IMR-90 (cell line): ENCODE results near the gene FAM124A. TPM values are rescaled to one million over a fixed set of nuclear protein-coding genes. Genes with fewer than 3 reads are reported as not detected.
"Not testable (repeated sequence)": the region's sequence is repeated elsewhere in the genome, so short reads cannot be mapped to it uniquely, and the experiment has no call there.

Source experiments
- ATAC-seq: fragments of 200-7000 bp; cut with Tn5 transposase; 2 replicates; pipeline ENCODE4 v1.9.1; 2020; ENCODE audit warnings: low read depth, mild to moderate bottlenecking, moderate library complexity
- BruUV-seq: library from RNA; stranded (reverse); fragments of 400-500 nt; replicated peaks from 2 replicates; lab custom pipeline; 2021; lab: Mats Ljungman, UMichigan
- CTCF ChIA-PET: fragments of 300-600 bp; formaldehyde crosslinking; extraction: SDS; loops from one replicate; lab custom pipeline; 2021; ENCODE audit warnings: antibody characterized with exemption; lab: Yijun Ruan, JAX
- POLR2A ChIA-PET: fragments of 300-600 bp; sonication (Branson Sonifier 250); formaldehyde crosslinking; loops from one replicate; lab custom pipeline; 2022; ENCODE audit warnings: antibody characterized with exemption; ENCODE audit not compliant: unreplicated experiment; lab: Charles Lee
- DNase-seq: peaks from one replicate; pipeline ENCODE4 v3.0.0; 2013
- H2AFZ ChIP-seq: replicated peaks from 2 replicates; pipeline ENCODE3; 2013; ENCODE audit warnings: low read length, mild to moderate bottlenecking; ENCODE audit not compliant: poor library complexity
- H2AK5ac ChIP-seq: 2 replicates; pipeline ENCODE4 v1.6.1; 2013; ENCODE audit warnings: low read depth, low read length, inconsistent platforms
- H2AK9ac ChIP-seq: replicated peaks from 2 replicates; pipeline ENCODE3; 2013; ENCODE audit warnings: mild to moderate bottlenecking, low read depth, low read length, moderate library complexity; ENCODE audit not compliant: poor library complexity
- H2BK120ac ChIP-seq: 2 replicates; pipeline ENCODE4 v1.6.1; 2013; ENCODE audit warnings: low read depth, low read length, inconsistent platforms
- H2BK15ac ChIP-seq: 3 replicates; pipeline ENCODE4 v1.6.1; 2013; ENCODE audit warnings: low read depth, low read length, inconsistent platforms
- H2BK20ac ChIP-seq: 2 replicates; pipeline ENCODE4 v1.6.1; 2013; ENCODE audit warnings: low read depth, mild to moderate bottlenecking, inconsistent platforms, low read length, moderate library complexity
- H2BK5ac ChIP-seq: 2 replicates; pipeline ENCODE4 v1.6.1; 2013; ENCODE audit warnings: mild to moderate bottlenecking, low read depth, low read length, inconsistent platforms; ENCODE audit not compliant: poor library complexity, severe bottlenecking
- H3K14ac ChIP-seq: replicated peaks from 2 replicates; pipeline ENCODE4 v1.6.1; 2013; ENCODE audit warnings: low read depth, low read length, inconsistent platforms
- H3K18ac ChIP-seq: 2 replicates; pipeline ENCODE4 v1.6.1; 2013; ENCODE audit warnings: low read depth, low read length, control low read depth
- H3K23ac ChIP-seq: 2 replicates; pipeline ENCODE4 v1.6.1; 2013; ENCODE audit warnings: low read depth, low read length, inconsistent platforms
- H3K27ac ChIP-seq: 2 replicates; pipeline ENCODE4 v1.5.1; 2013; ENCODE audit warnings: mild to moderate bottlenecking, control low read depth, low read length; ENCODE audit not compliant: insufficient read depth
- H3K27me3 ChIP-seq: 2 replicates; pipeline ENCODE4 v1.6.1; 2013; ENCODE audit warnings: low read length; ENCODE audit not compliant: control insufficient read depth, insufficient read depth
- H3K36me3 ChIP-seq: 2 replicates; pipeline ENCODE4 v1.6.1; 2013; ENCODE audit warnings: low read length, mixed read lengths; ENCODE audit not compliant: control insufficient read depth, insufficient read depth
- H3K4ac ChIP-seq: 2 replicates; pipeline ENCODE4 v1.6.1; 2013; ENCODE audit warnings: low read depth, low read length, inconsistent platforms
- H3K4me1 ChIP-seq: 2 replicates; pipeline ENCODE4 v1.6.1; 2013; ENCODE audit warnings: low read length, mixed read lengths; ENCODE audit not compliant: control insufficient read depth, insufficient read depth
- H3K4me2 ChIP-seq: 2 replicates; pipeline ENCODE4 v1.6.1; 2013; ENCODE audit warnings: low read depth, mild to moderate bottlenecking, control low read depth, low read length, moderate library complexity
- H3K4me3 ChIP-seq: 2 replicates; pipeline ENCODE4 v1.5.1; 2013; ENCODE audit warnings: low read depth, mild to moderate bottlenecking, control low read depth, low read length, moderate library complexity; ENCODE audit not compliant: insufficient read depth
- H3K56ac ChIP-seq: 2 replicates; pipeline ENCODE4 v1.6.1; 2013; ENCODE audit warnings: low read length, inconsistent platforms; ENCODE audit not compliant: insufficient read depth; ENCODE audit errors: extremely low read depth
- H3K79me1 ChIP-seq, 2 experiments: 2 replicates each; pipeline ENCODE4 v1.6.1; 2013; ENCODE audit warnings: low read length in 2 of 2, inconsistent platforms in 1 of 2, low read depth in 1 of 2
- H3K9ac ChIP-seq: 2 replicates; pipeline ENCODE4 v1.6.1; 2013; ENCODE audit warnings: low read depth, low read length, control low read depth
- H3K9me1 ChIP-seq: 2 replicates; pipeline ENCODE4 v1.6.1; 2013; ENCODE audit warnings: low read length, inconsistent platforms; ENCODE audit not compliant: insufficient read depth
- H3K9me3 ChIP-seq: 2 replicates; pipeline ENCODE4 v1.6.1; 2013; ENCODE audit warnings: low read length; ENCODE audit not compliant: control insufficient read depth, insufficient read depth
- H4K20me1 ChIP-seq: 2 replicates; pipeline ENCODE4 v1.6.1; 2013; ENCODE audit warnings: low read length, inconsistent platforms; ENCODE audit not compliant: insufficient read depth
- H4K5ac ChIP-seq: 2 replicates; pipeline ENCODE4 v1.6.1; 2013; ENCODE audit warnings: mild to moderate bottlenecking, low read depth, low read length, control low read depth
- H4K8ac ChIP-seq, 2 experiments: 2 replicates each; pipeline ENCODE4 v1.6.1; 2013; ENCODE audit warnings: low read depth in 2 of 2, low read length in 2 of 2, control low read depth in 1 of 2, inconsistent platforms in 1 of 2
- H4K91ac ChIP-seq: 2 replicates; pipeline ENCODE4 v1.6.1; 2013; ENCODE audit warnings: low read depth, low read length, inconsistent platforms; ENCODE audit not compliant: insufficient read depth
- WGBS, 2 experiments: methylation state at CpG; one replicate each; pipeline versions ENCODE4 v1.1.5 to v1.1.7; 2013; ENCODE audit warnings: missing lambda C conversion rate in 2 of 2; ENCODE audit not compliant: insufficient read length in 1 of 2; ENCODE audit errors: extremely low coverage in 2 of 2; 5-methylcytosine and 5-hydroxymethylcytosine counted together
- dilution Hi-C: fragments of 300-500 bp; cut with HindIII; formaldehyde crosslinking; loops from one replicate; pipeline ENCODE4 v1.14.3; 2018; ENCODE audit warnings: low sequenced_read_pairs; ENCODE audit not compliant: unreplicated experiment
- in situ Hi-C: fragments of 300-500 bp; cut with MboI; formaldehyde crosslinking; loops from 3 replicates; pipeline ENCODE4 v1.14.3; 2019; ENCODE audit warnings: low sequenced_read_pairs, inconsistent platforms, mixed read lengths
- intact Hi-C: fragments of 100-400 bp; cut with micrococcal nuclease; formaldehyde crosslinking; loops from 2 replicates; pipeline ENCODE4 v1.10.0; 2022
- polyA plus RNA-seq, 3 experiments: library from polyadenylated mRNA; depleted of rRNA; stranded (reverse); fragments of >200 nt; gene quantifications; 2 replicates each; pipeline ENCODE4 v1.2.3, GENCODE V29; 2012; ENCODE audit warnings: low replicate concordance in 1 of 3
- total RNA-seq: library from RNA; depleted of rRNA; stranded (reverse); fragments of >200 nt; gene quantifications from 2 replicates; pipeline ENCODE4 v1.2.3, GENCODE V29; 2012

FAM124A gene
- total and polyA plus RNA-seq, 2 of the 4 experiments (the other 2 are of a cell fraction) = 0.03 TPM; not detected in 1

DNA sequence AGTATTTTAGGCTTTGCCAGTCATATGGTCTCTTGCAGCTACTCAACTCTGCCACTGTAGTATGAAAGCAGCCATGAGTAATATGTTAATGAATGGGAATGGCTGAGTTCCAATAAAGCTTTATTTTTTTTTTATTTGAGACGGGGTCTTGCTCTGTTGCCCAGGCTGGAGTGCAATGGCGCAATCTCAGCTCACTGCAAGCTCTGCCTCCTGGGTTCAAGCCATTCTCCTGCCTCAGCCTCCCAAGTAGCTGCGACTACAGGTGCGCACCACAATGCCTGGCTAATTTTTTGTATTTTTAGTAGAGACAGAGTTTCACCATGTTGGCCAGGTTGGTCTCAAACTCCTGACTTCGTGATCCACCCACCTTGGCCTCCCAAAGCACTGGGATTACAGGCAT lies 60.7 kb downstream of the FAM124A start:
- no CpG with 5 or more reads among the region's 5 CpGs for whole genome bisulfite sequencing, 2 experiments
- H3K9me1 ChIP-seq, H3K79me1 ChIP-seq, H2AK5ac ChIP-seq, H3K36me3 ChIP-seq, H4K20me1 ChIP-seq, H3K9me3 ChIP-seq, H2AK9ac ChIP-seq, H2BK120ac ChIP-seq, H3K18ac ChIP-seq, H3K9ac ChIP-seq, POLR2A ChIA-PET, H3K4ac ChIP-seq, H2BK20ac ChIP-seq, H2BK15ac ChIP-seq, H2BK5ac ChIP-seq, BruUV-seq, H4K8ac ChIP-seq, H3K27ac ChIP-seq, H3K23ac ChIP-seq, H3K4me3 ChIP-seq, H3K4me2 ChIP-seq, H4K91ac ChIP-seq, H4K5ac ChIP-seq, ATAC-seq, H2AFZ ChIP-seq, H3K56ac ChIP-seq, H3K14ac ChIP-seq, DNase-seq, H3K4me1 ChIP-seq, dilution Hi-C loops, intact Hi-C loops: not testable (repeated sequence)
- CTCF ChIA-PET = interaction anchor here (0.6 to 1.3 kb wide), 2 partner anchors 69 to 158 kb away, joined by 3 to 5 read pairs; no protein-coding TSS in a partner anchor
- peaks cover 31% of the 10 kb centered on the region for H3K27me3 ChIP-seq
- in situ Hi-C loops = loop anchor here (10.0 kb wide), 1 partner anchor 158 kb away; no protein-coding TSS in a partner anchor
